Activated T-helper 2 cell treated with anti-CD3 and anti-CD28 coated beads, Interferon-gamma antibody, Interleukin-2, Interleukin-4, amounts not matched to agents 10 μg/mL and 5 μg/mL and 100 μg/mL, durations not matched to agents 14 hours and 24 hours and 36 hours (primary cell): ENCODE data around the gene MLEC. TPM values are rescaled to one million over a fixed set of nuclear protein-coding genes. Genes with fewer than 3 reads are reported as not detected.
A peak's percentile ranks its signal among the peaks of the same experiment; 100 is the strongest.
"Not testable (repeated sequence)": the region's sequence is repeated elsewhere in the genome, so short reads cannot be mapped to it uniquely, and the experiment has no call there.

Source experiments
- DNase-seq: peaks from one replicate; pipeline ENCODE4 v3.0.0; 2021; ENCODE audit warnings: low spot score
- H3K27ac Mint-ChIP-seq: one replicate; pipeline ENCODE4 v1.8.0; 2021; ENCODE audit warnings: mixed read lengths
- H3K27me3 Mint-ChIP-seq: one replicate; pipeline ENCODE4 v1.8.0; 2021; ENCODE audit warnings: low read depth, mixed read lengths
- H3K36me3 Mint-ChIP-seq: one replicate; pipeline ENCODE4 v1.8.0; 2021; ENCODE audit warnings: low read depth, mixed read lengths
- H3K4me1 Mint-ChIP-seq: one replicate; pipeline ENCODE4 v1.8.0; 2021; ENCODE audit warnings: low read depth, mixed read lengths
- H3K4me3 Mint-ChIP-seq: one replicate; pipeline ENCODE4 v1.8.0; 2021; ENCODE audit warnings: low read depth, mild to moderate bottlenecking, moderate library complexity, mixed read lengths
- H3K9me3 Mint-ChIP-seq: one replicate; pipeline ENCODE4 v1.8.0; 2021; ENCODE audit warnings: mixed read lengths
- intact Hi-C: fragments of 100-400 bp; cut with micrococcal nuclease; formaldehyde crosslinking; loops from one replicate; pipeline ENCODE4 v1.15.1; 2023
- total RNA-seq: library from RNA; stranded (reverse); gene quantifications from 2 replicates; pipeline ENCODE4 v1.2.3, GENCODE V29; 2022

The MLEC gene
- total RNA-seq, 1 donor from 2014 or later, result 136 TPM

DNA sequence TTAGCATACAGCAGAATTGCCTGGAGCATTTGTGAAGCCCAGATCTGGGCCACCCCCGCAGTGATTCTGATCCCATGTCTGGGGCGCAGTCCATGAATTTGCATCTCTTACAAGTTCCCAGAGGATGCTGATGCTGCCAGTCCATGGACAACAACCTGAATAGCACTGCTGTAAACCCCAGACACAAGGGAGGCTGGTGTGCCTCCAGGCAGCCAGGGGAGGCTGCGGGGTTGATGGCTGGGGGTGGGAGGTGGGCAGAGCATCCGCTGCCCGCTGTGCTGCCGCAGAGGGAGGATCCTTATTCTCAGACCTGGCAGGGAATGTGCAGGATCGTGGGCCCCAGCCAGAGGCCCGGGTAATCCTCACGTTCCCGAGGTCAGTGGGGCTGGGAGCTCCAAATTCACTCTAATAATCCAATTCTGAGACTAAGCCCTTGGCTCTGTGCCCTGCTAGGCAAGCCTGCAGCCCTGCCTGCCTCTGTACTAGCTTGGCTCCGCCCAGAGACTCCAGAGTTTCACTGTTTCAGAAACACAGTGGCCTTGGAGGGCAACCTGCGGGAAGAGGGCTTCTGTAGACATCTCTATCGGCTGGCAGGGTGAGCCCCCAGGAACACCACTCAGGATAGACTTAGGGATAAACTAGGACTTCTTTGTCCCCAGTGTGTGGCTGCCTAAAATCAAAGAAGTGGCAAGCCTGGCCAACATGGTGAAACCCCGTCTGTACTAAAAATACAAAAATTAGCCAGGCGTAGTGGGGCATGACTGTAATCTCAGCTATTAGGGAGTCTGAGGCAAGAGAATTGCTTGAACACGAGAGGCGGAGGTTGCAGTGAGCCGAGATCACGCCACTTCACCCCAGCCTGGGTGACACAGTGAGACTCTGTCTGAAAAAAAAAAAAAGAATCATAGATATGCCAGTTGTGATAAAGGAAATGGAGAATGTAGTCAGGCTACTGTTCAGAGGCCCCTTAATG lies 17.8 kb upstream of the MLEC start:
- intact Hi-C loops, result no loop called here
- no peaks in the 10 kb centered on the region for H3K9me3 Mint-ChIP-seq
- no peaks in the 10 kb centered on the region for H3K36me3 Mint-ChIP-seq
- H3K27me3 Mint-ChIP-seq, result no peaks in the 10 kb centered on the region
- no peak overlapping the region for H3K4me3 Mint-ChIP-seq
- H3K27ac Mint-ChIP-seq, result no peak overlapping the region
- no peak for DNase-seq
- H3K4me1 Mint-ChIP-seq, result peaks cover 2% of the 10 kb centered on the region

DNA sequence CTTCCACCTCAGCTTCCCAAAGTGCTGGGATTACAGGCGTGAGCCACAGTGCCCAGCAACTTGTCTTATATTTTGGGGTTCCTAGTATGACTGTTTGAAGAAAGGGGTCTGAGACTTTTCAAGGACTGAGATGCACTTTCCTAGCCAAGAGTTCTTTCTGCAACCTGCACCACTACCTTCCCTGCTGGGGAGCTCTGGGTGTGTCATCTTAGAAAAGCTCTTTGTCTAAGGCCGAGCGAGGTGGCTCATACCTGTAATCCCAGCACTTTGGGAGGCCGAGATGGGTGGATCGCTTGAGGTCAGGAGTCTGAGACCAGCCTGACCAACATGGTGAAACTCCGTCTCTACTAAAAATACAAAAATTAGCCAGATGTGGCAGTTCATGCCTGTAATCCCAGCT lies 16.7 kb upstream of the MLEC start:
- H3K4me3 Mint-ChIP-seq, intact Hi-C loops, DNase-seq, H3K4me1 Mint-ChIP-seq, H3K36me3 Mint-ChIP-seq, H3K27ac Mint-ChIP-seq, H3K27me3 Mint-ChIP-seq, H3K9me3 Mint-ChIP-seq: not testable (repeated sequence)

DNA sequence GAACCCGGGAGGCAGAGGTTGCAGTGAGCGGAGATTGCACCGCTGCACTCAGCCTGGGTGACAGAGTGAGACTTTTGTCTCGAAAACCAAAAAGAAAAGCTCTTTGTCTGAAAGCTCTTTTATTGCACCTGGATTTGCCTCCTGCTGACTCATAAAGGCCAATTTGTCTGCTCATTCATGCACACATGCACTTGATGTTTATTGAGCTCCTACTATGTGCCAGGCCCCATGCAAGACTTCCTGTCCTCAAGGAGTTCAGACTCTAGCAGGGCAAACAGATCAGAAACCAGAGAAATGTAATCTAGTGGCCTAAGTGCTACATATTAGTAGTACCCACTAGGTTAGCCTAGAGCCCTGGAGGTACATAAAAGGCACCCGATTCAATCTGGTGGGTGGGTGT lies 16.3 kb upstream of the MLEC start:
- no peak overlapping the region for H3K27ac Mint-ChIP-seq

DNA sequence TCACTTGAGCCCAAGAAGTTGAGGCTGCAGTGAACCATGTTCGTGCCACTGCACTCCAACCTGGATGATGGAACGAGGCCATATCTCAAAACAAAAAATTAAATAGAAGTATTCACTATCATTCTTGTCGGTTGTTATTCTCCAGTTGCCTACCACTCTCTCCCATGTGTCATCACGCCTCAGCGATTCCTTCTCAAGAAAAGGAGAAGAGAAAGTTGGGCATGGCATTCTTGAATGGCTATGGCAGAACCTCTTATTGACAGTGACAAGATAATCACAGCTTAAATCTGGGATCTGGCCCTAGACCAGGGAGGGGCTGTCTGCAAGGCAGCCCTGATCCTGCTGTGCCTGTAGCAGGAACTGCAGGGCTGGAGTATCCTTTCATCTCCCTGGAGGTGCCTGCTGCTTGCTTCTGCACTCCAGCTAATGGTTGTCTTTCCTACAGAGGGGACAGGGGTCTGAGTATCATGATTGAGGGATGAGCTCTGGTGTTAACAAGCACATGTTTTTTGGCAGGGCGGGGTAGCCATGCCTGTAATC lies 12.8 kb upstream of the MLEC start:
- Mint-ChIP-seq H3K9me3 (no peaks in the 10 kb centered on the region), H3K27me3 (peaks cover 4% of the 10 kb centered on the region), H3K36me3 (no peaks in the 10 kb centered on the region), H3K4me3 (no peak overlapping the region), H3K27ac (no peak overlapping the region), H3K4me1 (peaks cover 16% of the 10 kb centered on the region)
- no peak for DNase-seq
- intact Hi-C loops, result no loop called here

More for the DNA sequence above, 16.3 kb upstream of the MLEC start:
- intact Hi-C loops, result no loop called here
- DNase-seq, result no peak
- Mint-ChIP-seq H3K4me3 (no peak overlapping the region), H3K27me3 (peaks cover 4% of the 10 kb centered on the region), H3K4me1 (peaks cover 2% of the 10 kb centered on the region), H3K9me3 (no peaks in the 10 kb centered on the region), H3K36me3 (no peaks in the 10 kb centered on the region)

DNA sequence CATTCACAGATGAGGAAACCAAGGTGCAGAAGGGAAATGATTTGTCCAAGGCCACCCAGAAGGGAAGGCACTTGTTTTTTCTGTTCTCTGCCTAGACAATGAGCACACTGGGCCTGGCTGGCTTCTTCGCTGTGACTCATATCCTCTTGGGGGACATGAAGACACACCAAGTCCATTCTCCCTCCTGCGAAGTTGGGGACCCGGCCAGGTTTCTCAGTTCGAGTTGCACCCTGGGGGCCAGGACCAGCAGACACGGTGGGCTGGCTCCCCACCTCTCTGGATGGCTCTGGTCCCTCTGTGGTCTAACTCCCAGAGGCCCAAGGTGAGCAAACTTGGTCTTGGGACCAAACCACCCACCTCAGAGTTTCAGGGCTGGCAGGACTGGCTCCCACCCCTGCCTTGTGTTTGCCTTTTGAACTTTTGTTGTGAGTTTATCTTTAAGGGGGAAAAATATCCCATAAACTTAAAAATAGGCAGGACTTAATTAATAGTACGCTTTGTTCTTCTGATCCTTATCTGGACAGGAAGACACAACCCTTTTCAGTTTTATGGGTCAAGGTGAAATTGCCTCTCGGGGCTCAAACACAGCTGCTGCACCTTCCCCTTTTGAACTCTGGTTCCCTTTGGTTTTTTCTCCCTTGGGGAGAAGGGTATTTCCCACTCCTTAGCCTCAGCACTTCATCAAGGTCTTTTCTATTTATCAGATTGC lies 9.0 kb upstream of the MLEC start:
- intact Hi-C loops, result no loop called here

DNA sequence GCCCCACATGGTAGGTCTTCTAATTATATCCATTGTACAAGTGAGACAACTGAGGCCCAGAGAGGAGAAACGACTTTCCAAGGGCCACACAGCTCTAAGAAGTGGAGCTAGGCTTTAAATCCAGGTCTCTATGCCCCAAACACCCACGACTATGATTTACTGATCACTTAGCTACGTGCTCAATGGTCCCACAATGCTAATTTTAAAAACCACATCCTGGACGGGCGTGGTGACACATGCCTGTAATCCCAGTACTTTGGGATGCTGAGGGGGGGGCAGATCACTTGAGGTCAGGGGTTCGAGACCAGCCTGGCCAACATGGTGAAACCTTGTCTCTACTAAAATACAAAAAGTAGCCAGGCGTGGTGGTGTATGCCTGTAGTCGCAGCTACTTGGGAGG lies 8.4 kb upstream of the MLEC start:
- DNase-seq, result no peak
- Mint-ChIP-seq H3K4me1 (peaks cover 18% of the 10 kb centered on the region), H3K27me3 (peaks cover 4% of the 10 kb centered on the region), H3K36me3 (no peaks in the 10 kb centered on the region), H3K9me3 (no peaks in the 10 kb centered on the region), H3K27ac (peak overlapping the region; percentile 55), H3K4me3 (no peak overlapping the region)
- intact Hi-C loops, result no loop called here

More for the DNA sequence above, 9.0 kb upstream of the MLEC start:
- H3K27me3 Mint-ChIP-seq, result peaks cover 4% of the 10 kb centered on the region
- peak overlapping the region; percentile 55 for H3K27ac Mint-ChIP-seq
- no peak overlapping the region for H3K4me3 Mint-ChIP-seq
- no peaks in the 10 kb centered on the region for H3K36me3 Mint-ChIP-seq
- peaks cover 19% of the 10 kb centered on the region for H3K4me1 Mint-ChIP-seq
- no peaks in the 10 kb centered on the region for H3K9me3 Mint-ChIP-seq
- DNase-seq, result no peak

DNA sequence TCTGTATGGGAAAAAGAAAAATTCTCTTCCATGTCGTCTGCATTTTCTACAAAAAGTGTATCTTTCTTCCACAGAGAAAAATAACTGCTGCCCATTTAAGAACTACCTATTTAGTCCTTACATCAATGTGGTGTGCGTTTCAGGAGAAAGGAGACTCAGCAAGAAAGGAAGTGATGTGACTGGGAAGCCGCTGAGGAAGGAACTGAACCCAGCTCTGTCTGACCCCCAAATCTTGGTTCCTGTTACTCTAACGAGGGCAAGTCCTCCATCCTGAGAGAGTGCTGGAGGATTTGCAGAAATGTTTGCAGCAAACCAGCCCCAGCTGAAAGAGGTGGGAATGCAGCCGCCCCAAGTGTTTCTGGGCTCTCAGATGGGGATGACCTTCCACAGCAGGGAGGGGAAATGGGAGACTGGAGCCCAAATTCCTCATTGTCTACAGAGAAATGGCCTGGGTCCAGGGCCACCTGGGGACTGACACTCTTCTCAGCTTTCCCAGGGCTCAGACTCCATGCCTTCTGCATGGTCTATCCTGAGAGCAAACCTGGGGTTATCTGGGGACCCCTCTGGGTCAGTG lies 6.7 kb upstream of the MLEC start:
- H3K27ac Mint-ChIP-seq, result no peak overlapping the region
- H3K4me3 Mint-ChIP-seq, result no peak overlapping the region
- no peaks in the 10 kb centered on the region for H3K36me3 Mint-ChIP-seq
- no peak for DNase-seq
- H3K9me3 Mint-ChIP-seq, result no peaks in the 10 kb centered on the region
- intact Hi-C loops, result no loop called here
- peaks cover 28% of the 10 kb centered on the region for H3K4me1 Mint-ChIP-seq
- peaks cover 2% of the 10 kb centered on the region for H3K27me3 Mint-ChIP-seq

DNA sequence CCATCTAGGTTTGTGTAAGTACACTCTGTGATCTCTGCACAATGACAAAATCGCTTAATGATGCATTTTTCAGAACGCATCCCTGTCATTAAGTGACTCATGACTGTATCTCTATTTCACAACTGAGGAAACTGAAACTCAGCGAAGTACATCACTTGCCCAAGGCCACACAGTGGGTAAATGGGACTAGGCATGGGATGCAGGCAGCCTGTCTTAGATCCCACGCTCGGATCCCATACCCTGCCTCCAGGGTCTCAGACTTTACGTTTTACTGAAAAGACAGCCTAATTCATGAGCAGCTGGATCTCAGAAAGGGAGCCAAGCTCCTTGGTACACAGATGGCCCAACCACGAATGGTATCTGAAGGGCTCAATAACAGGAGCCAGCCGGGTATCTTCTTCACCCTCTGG lies 2.4 kb upstream of the MLEC start:
- DNase-seq, result no peak
- Mint-ChIP-seq H3K9me3 (no peaks in the 10 kb centered on the region), H3K4me3 (peak overlapping the region; percentile 37), H3K27ac (peak overlapping the region; percentile 60), H3K36me3 (peaks cover 3% of the 10 kb centered on the region), H3K4me1 (peaks cover 34% of the 10 kb centered on the region), H3K27me3 (no peaks in the 10 kb centered on the region)
- intact Hi-C loops, result no loop called here

DNA sequence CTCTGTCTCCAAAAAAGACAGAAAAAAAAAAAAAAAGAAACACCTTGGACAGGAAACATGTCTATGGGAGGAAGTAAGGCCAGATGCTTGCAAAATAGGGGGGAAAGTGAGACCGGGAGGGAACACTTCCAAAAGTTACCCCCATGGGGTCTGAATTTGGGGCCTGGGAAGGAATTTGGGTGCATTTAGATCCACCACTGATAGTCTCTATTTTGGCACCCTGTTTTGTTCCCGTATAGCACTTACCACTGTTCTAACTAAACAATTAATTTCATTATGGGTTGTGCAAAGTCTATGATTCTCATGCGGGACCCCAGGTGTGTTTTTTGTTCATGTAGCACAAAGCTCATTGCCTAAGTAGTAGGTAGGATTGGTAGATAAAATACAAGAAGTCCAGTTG lies 1.4 kb upstream of the MLEC start:
- Mint-ChIP-seq H3K27me3 (no peaks in the 10 kb centered on the region), H3K4me3 (peak overlapping the region; percentile 87), H3K27ac (peak overlapping the region; percentile 62), H3K4me1 (peaks cover 39% of the 10 kb centered on the region), H3K36me3 (peaks cover 7% of the 10 kb centered on the region), H3K9me3 (no peaks in the 10 kb centered on the region)
- no peak for DNase-seq
- intact Hi-C loops, result loop anchor here (5.0 kb wide), 2 partner anchors 42 to 1018 kb away; partner anchors contain the start of genes ACADS and PRKAB1

DNA sequence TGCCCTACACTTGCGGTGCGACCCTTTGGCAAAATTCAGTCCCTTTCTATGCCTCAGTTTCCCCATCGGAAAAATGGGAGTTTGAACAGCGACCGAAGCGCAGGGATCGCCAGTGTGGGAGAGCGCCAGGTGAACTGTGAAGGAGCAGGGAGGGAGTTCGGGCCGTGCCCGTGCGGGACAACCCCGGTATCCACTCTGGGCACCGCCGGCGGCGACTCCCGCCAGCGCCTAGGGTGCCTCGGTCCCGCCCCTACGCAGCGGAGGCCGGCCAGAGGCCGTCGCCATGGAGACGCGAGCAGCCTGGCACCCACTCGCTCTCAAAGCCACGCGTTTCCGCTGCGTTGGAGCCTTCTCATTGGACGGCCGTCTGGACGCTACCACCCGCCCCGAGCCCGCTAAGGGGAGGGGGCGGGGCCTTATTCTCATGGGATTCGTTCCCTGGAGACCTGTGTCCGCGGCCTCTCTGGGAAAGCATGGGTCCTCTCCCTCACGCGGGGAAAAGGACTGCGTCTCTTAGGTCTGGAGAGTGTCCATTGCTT lies 729 bp upstream of the MLEC start:
- Mint-ChIP-seq H3K27ac (peak overlapping the region; percentile 90), H3K4me1 (peaks cover 42% of the 10 kb centered on the region), H3K27me3 (no peaks in the 10 kb centered on the region), H3K9me3 (no peaks in the 10 kb centered on the region), H3K4me3 (peak overlapping the region; percentile 87), H3K36me3 (peaks cover 10% of the 10 kb centered on the region)
- peak; percentile 97 for DNase-seq
- intact Hi-C loops, result loop anchor here (1.0 to 5.0 kb wide), 7 partner anchors 25 to 1019 kb away; partner anchors contain the start of genes ACADS, POP5, PRKAB1 and SRSF9

DNA sequence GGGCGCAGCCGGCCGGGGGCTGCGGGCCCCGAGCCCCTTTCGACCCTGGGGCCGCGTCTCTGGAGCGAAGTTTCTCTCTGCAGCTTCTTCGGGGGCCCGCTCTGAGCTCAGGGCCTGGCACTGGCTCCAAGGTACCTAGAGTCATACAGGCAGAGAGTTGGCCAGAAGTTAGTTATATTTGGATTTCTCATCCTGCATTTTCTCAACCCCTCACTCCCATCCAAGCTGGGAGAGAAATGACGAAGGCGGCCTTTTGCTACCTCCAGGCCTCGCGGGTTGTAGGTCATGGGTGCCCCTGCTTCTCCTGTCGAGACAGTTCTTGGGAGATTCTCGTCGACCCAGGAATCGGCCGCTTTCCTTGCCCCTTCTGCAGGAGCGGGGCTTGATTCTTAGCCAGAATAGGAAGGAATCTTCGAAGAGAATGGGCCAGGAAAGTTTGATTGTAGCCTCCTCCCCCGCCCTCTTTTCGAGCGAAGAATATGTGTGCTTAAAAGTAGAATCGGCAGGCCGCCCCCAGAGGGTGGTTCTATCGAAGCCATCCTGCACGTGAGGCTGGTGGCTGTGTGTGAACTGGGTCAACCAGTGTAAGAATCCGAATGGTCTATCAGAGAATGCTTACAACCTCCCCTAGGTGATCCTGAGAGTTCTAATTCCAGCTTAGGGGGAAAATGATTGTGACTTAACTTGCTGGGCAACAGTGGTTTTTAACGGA lies 785 bp downstream of the MLEC start:
- Mint-ChIP-seq H3K4me1 (peaks cover 56% of the 10 kb centered on the region), H3K4me3 (peak overlapping the region; percentile 89), H3K9me3 (no peaks in the 10 kb centered on the region), H3K36me3 (peaks cover 22% of the 10 kb centered on the region), H3K27ac (peak overlapping the region; percentile 74), H3K27me3 (no peaks in the 10 kb centered on the region)
- intact Hi-C loops, result loop anchor here (2.0 to 5.0 kb wide), 6 partner anchors 23 to 1020 kb away; partner anchors contain the start of genes ACADS, POP5, PRKAB1 and SRSF9
- DNase-seq, result no peak
